PC-3 (cell line): Measurements from ENCODE around the gene FGR.

Source experiments
- EZH2 ChIP-seq: fragments of 300-600 bp; sonication (generic); IDR thresholded peaks from one replicate; pipeline ENCODE4 v1.6.1; 2017; ENCODE audit warnings: antibody characterized with exemption, mild to moderate bottlenecking, low read length; ENCODE audit not compliant: unreplicated experiment
- TF ChIP-seq, protein P1 (sequence below): fragments of 300-600 bp; sonication (generic); conservative IDR thresholded peaks from 2 replicates; pipeline ENCODE4 v1.5.1; 2017; ENCODE audit warnings: antibody characterized with exemption, low read depth, mild to moderate bottlenecking, low read length

GRCh38 chr1:27647328-27647727 lies 12.3 kb upstream of the FGR start:
- TF ChIP-seq, protein P1, sequence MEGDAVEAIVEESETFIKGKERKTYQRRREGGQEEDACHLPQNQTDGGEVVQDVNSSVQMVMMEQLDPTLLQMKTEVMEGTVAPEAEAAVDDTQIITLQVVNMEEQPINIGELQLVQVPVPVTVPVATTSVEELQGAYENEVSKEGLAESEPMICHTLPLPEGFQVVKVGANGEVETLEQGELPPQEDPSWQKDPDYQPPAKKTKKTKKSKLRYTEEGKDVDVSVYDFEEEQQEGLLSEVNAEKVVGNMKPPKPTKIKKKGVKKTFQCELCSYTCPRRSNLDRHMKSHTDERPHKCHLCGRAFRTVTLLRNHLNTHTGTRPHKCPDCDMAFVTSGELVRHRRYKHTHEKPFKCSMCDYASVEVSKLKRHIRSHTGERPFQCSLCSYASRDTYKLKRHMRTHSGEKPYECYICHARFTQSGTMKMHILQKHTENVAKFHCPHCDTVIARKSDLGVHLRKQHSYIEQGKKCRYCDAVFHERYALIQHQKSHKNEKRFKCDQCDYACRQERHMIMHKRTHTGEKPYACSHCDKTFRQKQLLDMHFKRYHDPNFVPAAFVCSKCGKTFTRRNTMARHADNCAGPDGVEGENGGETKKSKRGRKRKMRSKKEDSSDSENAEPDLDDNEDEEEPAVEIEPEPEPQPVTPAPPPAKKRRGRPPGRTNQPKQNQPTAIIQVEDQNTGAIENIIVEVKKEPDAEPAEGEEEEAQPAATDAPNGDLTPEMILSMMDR: no peak
- no peak for TF ChIP-seq EZH2
